Neural progenitor cell (in vitro differentiated cells): ENCODE results near the gene PLB1. TPM values are rescaled to one million over a fixed set of nuclear protein-coding genes. Genes with fewer than 3 reads are reported as not detected.

Experiments
- DNase-seq: peaks from one replicate; pipeline ENCODE4 v3.0.0-alpha.2; 2016; ENCODE audit warnings: low spot score
- H2AFZ ChIP-seq: fragments of 200-600 bp; sonication (generic); replicated peaks from 2 replicates; pipeline ENCODE4 v1.6.1; 2016; ENCODE audit warnings: antibody characterized with exemption
- H3F3A ChIP-seq: fragments of 200-600 bp; sonication (generic); 2 replicates; pipeline ENCODE4 v1.6.1; 2016; ENCODE audit warnings: antibody characterized with exemption, low read depth
- H3K27ac ChIP-seq: fragments of 200-600 bp; sonication (generic); 2 replicates; pipeline ENCODE4 v1.5.1; 2016; ENCODE audit warnings: mild to moderate bottlenecking
- H3K27me3 ChIP-seq: fragments of 200-600 bp; sonication (generic); 2 replicates; pipeline ENCODE4 v1.6.1; 2016; ENCODE audit warnings: mild to moderate bottlenecking, moderate library complexity
- H3K36me3 ChIP-seq: fragments of 200-600 bp; sonication (generic); 2 replicates; pipeline ENCODE4 v1.5.1; 2016
- H3K4me1 ChIP-seq: fragments of 200-600 bp; sonication (generic); 2 replicates; pipeline ENCODE4 v1.6.1; 2016; ENCODE audit warnings: mixed run types
- H3K4me2 ChIP-seq: fragments of 200-600 bp; sonication (generic); 2 replicates; pipeline ENCODE4 v1.6.1; 2016
- H3K4me3 ChIP-seq: fragments of 200-600 bp; sonication (generic); 2 replicates; pipeline ENCODE4 v1.5.1; 2016
- H3K79me2 ChIP-seq: fragments of 200-600 bp; sonication (generic); 2 replicates; pipeline ENCODE4 v1.6.1; 2016; ENCODE audit warnings: low read depth
- H3K9ac ChIP-seq: fragments of 200-600 bp; sonication (generic); 2 replicates; pipeline ENCODE4 v1.6.1; 2016
- H3K9me3 ChIP-seq: fragments of 200-600 bp; sonication (generic); 2 replicates; pipeline ENCODE4 v1.5.1; 2016; ENCODE audit warnings: low read depth
- H4K20me1 ChIP-seq: fragments of 200-600 bp; sonication (generic); 2 replicates; pipeline ENCODE4 v1.6.1; 2016; ENCODE audit warnings: low read depth
- H3K27ac Mint-ChIP-seq: 3 replicates; pipeline ENCODE4 v1.8.0; 2021; ENCODE audit warnings: mixed read lengths
- H3K27me3 Mint-ChIP-seq: 2 replicates; pipeline ENCODE4 v1.8.0; 2022; ENCODE audit warnings: low read depth, mild to moderate bottlenecking, inconsistent platforms, moderate library complexity, mixed read lengths; ENCODE audit not compliant: insufficient read depth
- H3K36me3 Mint-ChIP-seq: 3 replicates; pipeline ENCODE4 v1.8.0; 2021; ENCODE audit warnings: mixed read lengths
- H3K4me1 Mint-ChIP-seq: 3 replicates; pipeline ENCODE4 v1.8.0; 2021; ENCODE audit warnings: mixed read lengths
- H3K4me3 Mint-ChIP-seq: 3 replicates; pipeline ENCODE4 v1.8.0; 2021; ENCODE audit warnings: mild to moderate bottlenecking, moderate library complexity, mixed read lengths
- H3K9me3 Mint-ChIP-seq: 3 replicates; pipeline ENCODE4 v1.8.0; 2020; ENCODE audit warnings: mixed read lengths
- EZH2 ChIP-seq: fragments of 200-600 bp; sonication (generic); IDR thresholded peaks from 2 replicates; pipeline ENCODE4 v1.6.1; 2017; ENCODE audit warnings: antibody characterized with exemption, mild to moderate bottlenecking, moderate library complexity
- EZH2phosphoT487 ChIP-seq: fragments of 200-600 bp; sonication (generic); IDR thresholded peaks from 2 replicates; pipeline ENCODE4 v1.6.1; 2017; ENCODE audit warnings: antibody characterized with exemption
- total RNA-seq: library from RNA; depleted of rRNA; stranded (reverse); fragments of >200 nt; gene quantifications from 2 replicates; pipeline ENCODE4 v1.2.3, GENCODE V29; 2015; ENCODE audit warnings: low replicate concordance
- TF ChIP-seq, protein P1 (sequence below): fragments of 200-600 bp; sonication (generic); IDR thresholded peaks from 2 replicates; pipeline ENCODE4 v1.5.1; 2017; ENCODE audit warnings: antibody characterized with exemption, mild to moderate bottlenecking

The PLB1 gene
- total RNA-seq, 1 donor from 2014 or later, result not detected

DNA sequence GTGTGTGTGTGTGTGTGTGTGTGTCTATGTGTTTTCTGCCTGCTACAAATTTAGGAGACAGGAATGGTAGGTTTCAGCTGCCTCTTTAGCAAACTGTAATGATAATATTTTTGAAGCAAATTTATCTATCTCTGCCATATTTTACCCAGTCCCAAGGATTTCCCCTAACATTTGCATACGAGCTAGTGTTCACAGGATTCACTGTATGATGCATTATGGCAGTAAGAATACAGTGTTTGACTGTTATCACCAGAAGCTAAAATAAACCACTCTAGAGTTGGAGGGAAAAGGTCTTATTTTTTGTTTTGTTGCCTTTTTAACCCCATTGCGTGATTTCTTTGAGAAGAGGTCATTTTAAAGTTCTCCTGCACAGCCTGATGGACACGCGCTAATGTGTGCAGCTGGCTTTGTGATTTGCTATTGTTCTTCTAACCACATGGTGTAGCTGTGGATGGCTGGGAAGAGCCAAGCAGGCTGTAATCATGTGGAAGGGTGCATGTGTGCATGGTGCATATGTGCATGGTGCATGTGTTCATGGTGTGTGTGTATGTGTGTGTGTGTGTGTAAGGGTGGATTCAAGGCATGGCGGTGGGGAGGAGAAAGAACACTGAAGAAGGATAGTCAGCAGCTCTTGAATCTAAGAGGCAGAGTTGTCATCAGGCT is 62.4 kb downstream of the PLB1 start:
- H3K4me3 Mint-ChIP-seq, result no peak overlapping the region
- no peak overlapping the region for H2AFZ ChIP-seq
- H3K9me3 ChIP-seq, result no peaks in the 10 kb centered on the region
- H4K20me1 ChIP-seq, result no peaks in the 10 kb centered on the region
- H3K79me2 ChIP-seq, result no peaks in the 10 kb centered on the region
- no peak overlapping the region for H3K9ac ChIP-seq
- TF ChIP-seq, protein P1, sequence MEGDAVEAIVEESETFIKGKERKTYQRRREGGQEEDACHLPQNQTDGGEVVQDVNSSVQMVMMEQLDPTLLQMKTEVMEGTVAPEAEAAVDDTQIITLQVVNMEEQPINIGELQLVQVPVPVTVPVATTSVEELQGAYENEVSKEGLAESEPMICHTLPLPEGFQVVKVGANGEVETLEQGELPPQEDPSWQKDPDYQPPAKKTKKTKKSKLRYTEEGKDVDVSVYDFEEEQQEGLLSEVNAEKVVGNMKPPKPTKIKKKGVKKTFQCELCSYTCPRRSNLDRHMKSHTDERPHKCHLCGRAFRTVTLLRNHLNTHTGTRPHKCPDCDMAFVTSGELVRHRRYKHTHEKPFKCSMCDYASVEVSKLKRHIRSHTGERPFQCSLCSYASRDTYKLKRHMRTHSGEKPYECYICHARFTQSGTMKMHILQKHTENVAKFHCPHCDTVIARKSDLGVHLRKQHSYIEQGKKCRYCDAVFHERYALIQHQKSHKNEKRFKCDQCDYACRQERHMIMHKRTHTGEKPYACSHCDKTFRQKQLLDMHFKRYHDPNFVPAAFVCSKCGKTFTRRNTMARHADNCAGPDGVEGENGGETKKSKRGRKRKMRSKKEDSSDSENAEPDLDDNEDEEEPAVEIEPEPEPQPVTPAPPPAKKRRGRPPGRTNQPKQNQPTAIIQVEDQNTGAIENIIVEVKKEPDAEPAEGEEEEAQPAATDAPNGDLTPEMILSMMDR, result no peak
- TF ChIP-seq EZH2 (no peak), EZH2phosphoT487 (no peak)
- no peak overlapping the region for H3K27ac Mint-ChIP-seq
- peaks cover 4% of the 10 kb centered on the region for H3K27me3 Mint-ChIP-seq
- H3K4me1 ChIP-seq, result no peaks in the 10 kb centered on the region
- no peaks in the 10 kb centered on the region for H3K27me3 ChIP-seq
- H3K27ac ChIP-seq, result no peak overlapping the region
- no peaks in the 10 kb centered on the region for H3K36me3 ChIP-seq
- no peak overlapping the region for H3K4me3 ChIP-seq
- no peaks in the 10 kb centered on the region for H3F3A ChIP-seq
- no peaks in the 10 kb centered on the region for H3K36me3 Mint-ChIP-seq
- peaks cover 12% of the 10 kb centered on the region for H3K4me1 Mint-ChIP-seq
- no peak for DNase-seq
- H3K4me2 ChIP-seq, result no peak overlapping the region
- H3K9me3 Mint-ChIP-seq, result no peaks in the 10 kb centered on the region

DNA sequence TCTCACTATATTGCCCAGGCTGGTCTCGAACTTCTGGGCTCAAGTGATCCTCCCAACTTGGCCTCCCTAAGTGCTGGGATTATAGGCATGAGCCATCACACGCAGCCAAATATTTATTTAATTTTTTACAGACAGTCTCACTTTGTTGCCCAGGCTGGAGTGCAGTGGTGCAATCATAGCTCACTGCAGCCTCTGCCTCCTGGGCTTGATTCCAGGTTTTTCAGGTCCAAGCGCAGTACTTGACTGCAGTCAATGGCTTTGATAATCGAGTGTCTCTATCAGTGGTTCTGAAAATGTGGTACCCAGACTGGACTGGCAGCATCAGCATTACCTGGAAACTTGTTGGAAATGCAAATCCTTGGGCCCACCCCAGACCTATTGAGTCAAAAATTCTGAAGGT is 63.1 kb downstream of the PLB1 start:
- Histone ChIP-seq H3K36me3 (no peaks in the 10 kb centered on the region), H3K9me3 (no peaks in the 10 kb centered on the region), H2AFZ (no peak overlapping the region), H3K27ac (no peak overlapping the region), H3K4me1 (no peaks in the 10 kb centered on the region), H4K20me1 (no peaks in the 10 kb centered on the region), H3K79me2 (no peaks in the 10 kb centered on the region), H3K27me3 (no peaks in the 10 kb centered on the region), H3K4me3 (no peak overlapping the region), H3K9ac (no peak overlapping the region), H3K4me2 (no peak overlapping the region), H3F3A (no peaks in the 10 kb centered on the region)
- no peaks in the 10 kb centered on the region for H3K9me3 Mint-ChIP-seq
- H3K4me3 Mint-ChIP-seq, result no peak overlapping the region
- no peaks in the 10 kb centered on the region for H3K36me3 Mint-ChIP-seq
- peaks cover 12% of the 10 kb centered on the region for H3K4me1 Mint-ChIP-seq
- DNase-seq, result no peak
- H3K27me3 Mint-ChIP-seq, result peaks cover 4% of the 10 kb centered on the region
- TF ChIP-seq EZH2 (no peak), EZH2phosphoT487 (no peak)
- H3K27ac Mint-ChIP-seq, result no peak overlapping the region

DNA sequence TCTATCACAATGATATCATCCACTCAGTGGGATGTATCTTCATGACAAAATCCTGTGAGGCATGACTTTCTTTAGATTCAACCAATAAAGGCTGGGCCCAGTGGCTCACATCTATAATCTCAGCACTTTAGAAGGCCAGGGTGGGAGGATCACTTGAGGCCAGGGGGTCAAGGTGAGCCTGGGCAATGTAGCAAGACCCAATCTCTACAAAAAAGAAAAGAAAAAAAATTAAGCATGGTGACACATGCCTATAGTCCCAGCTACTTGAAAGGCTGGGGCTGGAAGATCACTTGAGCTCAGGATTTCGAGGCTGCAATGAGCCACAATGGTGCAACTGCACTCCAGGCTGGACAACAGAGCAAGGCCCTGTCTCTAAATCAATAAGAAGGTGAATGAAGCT is 68.0 kb downstream of the PLB1 start:
- Mint-ChIP-seq H3K4me3 (no peak overlapping the region), H3K27me3 (peaks cover 6% of the 10 kb centered on the region), H3K9me3 (no peaks in the 10 kb centered on the region), H3K4me1 (peaks cover 13% of the 10 kb centered on the region), H3K36me3 (no peaks in the 10 kb centered on the region), H3K27ac (no peak overlapping the region)
- H2AFZ ChIP-seq, result no peak overlapping the region
- no peaks in the 10 kb centered on the region for H4K20me1 ChIP-seq
- peaks cover 23% of the 10 kb centered on the region for H3K27me3 ChIP-seq
- H3K79me2 ChIP-seq, result no peaks in the 10 kb centered on the region
- peaks cover 7% of the 10 kb centered on the region for H3K4me1 ChIP-seq
- no peak overlapping the region for H3K27ac ChIP-seq
- no peak for DNase-seq
- H3K9me3 ChIP-seq, result no peaks in the 10 kb centered on the region
- H3K36me3 ChIP-seq, result no peaks in the 10 kb centered on the region
- no peak overlapping the region for H3K9ac ChIP-seq
- H3F3A ChIP-seq, result no peaks in the 10 kb centered on the region
- TF ChIP-seq EZH2phosphoT487 (no peak), EZH2 (no peak)
- TF ChIP-seq, protein P1, result no peak
- no peak overlapping the region for H3K4me2 ChIP-seq
- H3K4me3 ChIP-seq, result no peak overlapping the region

DNA sequence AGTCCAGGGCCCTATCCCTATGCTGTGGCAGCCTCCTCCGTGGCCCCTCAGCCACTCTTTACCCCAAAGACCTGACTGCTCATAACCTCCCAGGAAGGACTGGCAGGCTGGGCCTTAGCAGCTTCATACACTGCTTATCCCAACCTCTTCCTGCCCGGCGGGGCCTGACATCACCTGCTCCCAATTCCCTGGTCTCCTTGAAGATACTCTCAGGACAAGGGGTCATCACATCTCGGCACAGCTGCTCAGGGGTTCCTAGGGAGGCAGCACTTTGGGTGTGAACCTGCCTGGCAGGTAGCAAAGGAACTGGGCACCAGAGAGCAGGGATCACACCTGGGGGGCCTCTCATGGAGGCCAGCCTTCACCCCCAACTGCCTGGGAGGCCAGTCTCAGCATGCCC is 68.5 kb downstream of the PLB1 start:
- DNase-seq, result no peak
- no peaks in the 10 kb centered on the region for H4K20me1 ChIP-seq
- Mint-ChIP-seq H3K4me1 (peaks cover 13% of the 10 kb centered on the region), H3K27me3 (peaks cover 6% of the 10 kb centered on the region), H3K36me3 (no peaks in the 10 kb centered on the region), H3K27ac (no peak overlapping the region), H3K4me3 (no peak overlapping the region), H3K9me3 (no peaks in the 10 kb centered on the region)
- H3K27me3 ChIP-seq, result peaks cover 25% of the 10 kb centered on the region
- no peaks in the 10 kb centered on the region for H3F3A ChIP-seq
- no peak for TF ChIP-seq EZH2phosphoT487
- TF ChIP-seq EZH2, result no peak
- TF ChIP-seq, protein P1, result no peak
- H2AFZ ChIP-seq, result no peak overlapping the region
- no peak overlapping the region for H3K4me3 ChIP-seq
- H3K79me2 ChIP-seq, result no peaks in the 10 kb centered on the region
- no peak overlapping the region for H3K9ac ChIP-seq
- H3K4me1 ChIP-seq, result peaks cover 7% of the 10 kb centered on the region
- no peaks in the 10 kb centered on the region for H3K36me3 ChIP-seq
- H3K27ac ChIP-seq, result no peak overlapping the region
- no peaks in the 10 kb centered on the region for H3K9me3 ChIP-seq
- H3K4me2 ChIP-seq, result no peak overlapping the region
